ENCODE measurements around the gene SLC5A1.

- TF ChIP-seq CTCF (IDR thresholded peaks at IDR 0.05) (no peak), EZH2 (IDR thresholded peaks at IDR 0.05) (no peak)
Observed at GRCh38 chr22:32013200-32013599, 29.9 kb upstream of the SLC5A1 start.

All from neural progenitor cell (in vitro differentiated cells).